ENCODE measurements around the gene HBG2. TPM values are rescaled to one million over a fixed set of nuclear protein-coding genes. Genes with fewer than 3 reads are reported as not detected.

HBG2 gene
- total and polyA plus RNA-seq, 9 of the 15 experiments (the other 6 are each of a cell fraction or from before 2014, with no cell fraction given): 1,626 to 58,619 (median 10,515) TPM

DNA sequence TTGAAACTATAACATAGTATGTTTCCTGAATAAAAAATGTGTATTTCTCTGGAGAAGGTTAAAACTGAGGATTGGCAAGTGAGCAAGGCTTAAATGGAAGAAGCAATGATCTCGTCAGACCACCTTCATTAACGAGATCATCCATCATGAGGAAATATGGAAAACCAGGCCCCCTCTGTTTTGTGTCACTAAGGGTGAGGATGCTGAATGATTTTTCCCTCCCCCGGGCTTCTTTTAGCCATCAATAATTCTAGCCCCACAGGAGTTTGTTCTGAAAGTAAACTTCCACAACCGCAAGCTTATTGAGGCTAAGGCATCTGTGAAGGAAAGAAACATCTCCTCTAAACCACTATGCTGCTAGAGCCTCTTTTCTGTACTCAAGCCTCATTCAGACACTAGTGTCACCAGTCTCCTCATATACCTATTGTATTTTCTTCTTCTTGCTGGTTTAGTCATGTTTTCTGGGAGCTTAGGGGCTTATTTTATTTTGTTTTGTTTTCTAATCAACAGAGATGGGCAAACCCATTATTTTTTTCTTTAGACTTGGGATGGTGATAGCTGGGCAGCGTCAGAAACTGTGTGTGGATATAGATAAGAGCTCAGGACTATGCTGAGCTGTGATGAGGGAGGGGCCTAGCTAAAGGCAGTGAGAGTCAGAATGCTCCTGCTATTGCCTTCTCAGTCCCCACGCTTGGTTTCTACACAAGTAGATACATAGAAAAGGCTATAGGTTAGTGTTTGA, 21.0 kb upstream of the HBG2 start (continued):
- TF ChIP-seq, protein P1, sequence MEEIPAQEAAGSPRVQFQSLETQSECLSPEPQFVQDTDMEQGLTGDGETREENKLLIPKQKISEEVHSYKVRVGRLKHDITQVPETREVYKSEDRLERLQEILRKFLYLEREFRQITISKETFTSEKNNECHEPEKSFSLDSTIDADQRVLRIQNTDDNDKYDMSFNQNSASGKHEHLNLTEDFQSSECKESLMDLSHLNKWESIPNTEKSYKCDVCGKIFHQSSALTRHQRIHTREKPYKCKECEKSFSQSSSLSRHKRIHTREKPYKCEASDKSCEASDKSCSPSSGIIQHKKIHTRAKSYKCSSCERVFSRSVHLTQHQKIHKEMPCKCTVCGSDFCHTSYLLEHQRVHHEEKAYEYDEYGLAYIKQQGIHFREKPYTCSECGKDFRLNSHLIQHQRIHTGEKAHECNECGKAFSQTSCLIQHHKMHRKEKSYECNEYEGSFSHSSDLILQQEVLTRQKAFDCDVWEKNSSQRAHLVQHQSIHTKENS (CRISPR knock-in tag; IDR thresholded peaks at IDR 0.05): no peak
- no peak for TF ChIP-seq RBM25 (IDR thresholded peaks at IDR 0.05; ENCODE audit: low read depth, low read length, severe bottlenecking)
- peak; percentile 58 for TF ChIP-seq NFIC (IDR thresholded peaks at IDR 0.05)
- TF ChIP-seq RBM17 (IDR thresholded peaks at IDR 0.05; ENCODE audit: borderline replicate concordance, low read depth, low read length): no peak
- no peak for TF ChIP-seq ZNF79 (CRISPR knock-in tag; IDR thresholded peaks at IDR 0.05; ENCODE audit: low read depth)
- TF ChIP-seq, protein P2, sequence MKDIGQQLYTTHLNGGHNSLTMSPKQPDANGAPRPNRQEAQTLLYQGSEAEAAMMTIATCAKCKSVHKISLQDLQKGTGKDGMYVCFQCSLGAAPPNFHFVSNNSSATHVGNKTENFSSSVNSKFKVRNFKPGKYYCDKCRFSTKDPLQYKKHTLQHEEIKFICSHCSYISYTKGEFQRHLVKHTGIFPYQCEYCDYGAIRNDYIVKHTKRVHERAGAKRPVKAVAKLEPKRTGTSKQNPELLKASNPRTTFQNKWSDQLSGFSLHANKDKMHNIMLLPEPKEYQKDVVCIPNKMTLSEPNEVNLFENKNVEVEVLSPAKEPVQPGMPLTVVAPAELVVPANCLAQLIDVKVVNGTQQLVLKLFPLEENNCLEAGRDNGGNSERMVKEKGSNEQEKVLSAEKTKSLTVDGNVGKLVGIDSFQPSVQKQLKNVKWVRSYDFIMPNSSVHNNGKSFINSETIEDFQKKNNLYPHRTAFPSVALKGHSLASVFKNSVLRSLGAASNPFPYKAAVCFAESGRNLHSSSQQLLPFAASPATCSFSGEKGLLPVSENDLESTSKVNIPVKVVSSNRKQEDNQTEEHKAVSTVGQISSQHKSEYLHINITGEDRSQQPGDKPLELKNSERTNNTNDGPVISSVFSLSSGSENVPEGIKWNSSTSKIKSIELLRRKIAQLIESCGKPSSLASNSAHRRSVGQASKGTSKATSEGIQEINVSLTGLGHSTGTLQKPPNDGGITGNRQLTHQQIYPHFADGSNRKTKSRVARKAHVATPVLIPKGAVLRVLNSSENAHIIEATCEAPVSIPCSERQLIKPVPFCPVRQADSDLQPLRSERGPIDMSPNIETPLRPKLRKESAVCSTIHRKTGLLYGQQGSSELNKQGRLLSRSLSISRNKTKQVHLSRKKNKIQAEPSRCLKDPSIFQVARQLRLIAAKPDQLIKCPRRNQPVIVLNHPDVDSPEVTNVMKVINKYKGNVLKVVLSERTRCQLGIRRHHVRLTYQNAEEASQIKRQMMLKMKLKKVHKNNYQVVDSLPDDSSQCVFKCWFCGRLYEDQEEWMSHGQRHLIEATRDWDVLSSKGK (CRISPR knock-in tag; IDR thresholded peaks at IDR 0.05): no peak
- peak; percentile 92 for TF ChIP-seq SMARCE1 (IDR thresholded peaks at IDR 0.05)
- no peak for TF ChIP-seq ZNF134 (CRISPR knock-in tag; conservative IDR thresholded peaks at IDR 0.05)
- no peak for TF ChIP-seq E2F3 (CRISPR knock-in tag; IDR thresholded peaks at IDR 0.05)
- TF ChIP-seq RAD21 (CRISPR knock-in tag; conservative IDR thresholded peaks at IDR 0.05 in 1 of 2, IDR thresholded peaks at IDR 0.05 in 1 of 2): peak in 1 of 2 experiments; percentile 20; a peak in 1 of 4 replicates
- no peak; the same call in 1 of the 2 replicates for TF ChIP-seq ETV1 (tag; conservative IDR thresholded peaks at IDR 0.05; ENCODE audit: low read depth)
- peak; percentile 18 to 53; a peak in 2 of 4 replicates for TF ChIP-seq KDM1A (IDR thresholded peaks at IDR 0.05)
- TF ChIP-seq, protein P3, sequence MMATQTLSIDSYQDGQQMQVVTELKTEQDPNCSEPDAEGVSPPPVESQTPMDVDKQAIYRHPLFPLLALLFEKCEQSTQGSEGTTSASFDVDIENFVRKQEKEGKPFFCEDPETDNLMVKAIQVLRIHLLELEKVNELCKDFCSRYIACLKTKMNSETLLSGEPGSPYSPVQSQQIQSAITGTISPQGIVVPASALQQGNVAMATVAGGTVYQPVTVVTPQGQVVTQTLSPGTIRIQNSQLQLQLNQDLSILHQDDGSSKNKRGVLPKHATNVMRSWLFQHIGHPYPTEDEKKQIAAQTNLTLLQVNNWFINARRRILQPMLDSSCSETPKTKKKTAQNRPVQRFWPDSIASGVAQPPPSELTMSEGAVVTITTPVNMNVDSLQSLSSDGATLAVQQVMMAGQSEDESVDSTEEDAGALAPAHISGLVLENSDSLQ (IDR thresholded peaks at IDR 0.05): no peak
- TF ChIP-seq TAF15 (IDR thresholded peaks at IDR 0.05; ENCODE audit: low read depth, low read length): no peak
- no peak for TF ChIP-seq BACH1 (tag; IDR thresholded peaks at IDR 0.05)
- no peak for TF ChIP-seq CHD2 (IDR thresholded peaks at IDR 0.05; ENCODE audit: low read depth, low read length)
- TF ChIP-seq, protein P4, sequence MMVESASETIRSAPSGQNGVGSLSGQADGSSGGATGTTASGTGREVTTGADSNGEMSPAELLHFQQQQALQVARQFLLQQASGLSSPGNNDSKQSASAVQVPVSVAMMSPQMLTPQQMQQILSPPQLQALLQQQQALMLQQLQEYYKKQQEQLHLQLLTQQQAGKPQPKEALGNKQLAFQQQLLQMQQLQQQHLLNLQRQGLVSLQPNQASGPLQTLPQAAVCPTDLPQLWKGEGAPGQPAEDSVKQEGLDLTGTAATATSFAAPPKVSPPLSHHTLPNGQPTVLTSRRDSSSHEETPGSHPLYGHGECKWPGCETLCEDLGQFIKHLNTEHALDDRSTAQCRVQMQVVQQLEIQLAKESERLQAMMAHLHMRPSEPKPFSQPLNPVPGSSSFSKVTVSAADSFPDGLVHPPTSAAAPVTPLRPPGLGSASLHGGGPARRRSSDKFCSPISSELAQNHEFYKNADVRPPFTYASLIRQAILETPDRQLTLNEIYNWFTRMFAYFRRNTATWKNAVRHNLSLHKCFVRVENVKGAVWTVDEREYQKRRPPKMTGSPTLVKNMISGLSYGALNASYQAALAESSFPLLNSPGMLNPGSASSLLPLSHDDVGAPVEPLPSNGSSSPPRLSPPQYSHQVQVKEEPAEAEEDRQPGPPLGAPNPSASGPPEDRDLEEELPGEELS (CRISPR knock-in tag; IDR thresholded peaks at IDR 0.05; ENCODE audit: borderline replicate concordance): no peak
- TF ChIP-seq HSF4 (CRISPR knock-in tag; IDR thresholded peaks at IDR 0.05; ENCODE audit: borderline replicate concordance): 0 out of 2 replicates have a peak, but pooled peaks have one; percentile 14
- peak; percentile 66; the same call in 1 of the 2 replicates for TF ChIP-seq STAT5A (IDR thresholded peaks at IDR 0.05; ENCODE audit: borderline replicate concordance, low read length)
